ENCODE results near the gene STAB2.
"Not testable (repeated sequence)": the region's sequence is repeated elsewhere in the genome, so short reads cannot be mapped to it uniquely, and the experiment has no call there.

DNA sequence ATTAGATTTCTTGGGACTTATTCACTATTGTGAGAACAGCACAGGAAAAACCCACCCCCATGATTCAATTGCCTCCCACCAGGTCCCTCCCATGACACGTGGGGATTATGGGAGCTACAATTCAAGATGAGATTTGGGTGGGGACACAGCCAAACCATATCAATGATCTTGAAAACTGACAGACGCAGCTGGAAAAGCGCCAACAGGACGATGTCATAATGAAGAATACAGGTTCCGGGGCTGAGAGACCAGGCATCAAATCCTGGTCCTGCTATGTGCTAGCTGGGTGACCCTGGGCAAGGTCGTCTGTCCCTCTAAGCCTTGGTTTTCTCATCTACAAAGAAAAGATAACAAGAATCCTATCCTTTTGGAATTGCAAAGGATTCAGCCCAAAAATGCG lies 222.6 kb downstream of the STAB2 start:
- TF ChIP-seq, protein P1, sequence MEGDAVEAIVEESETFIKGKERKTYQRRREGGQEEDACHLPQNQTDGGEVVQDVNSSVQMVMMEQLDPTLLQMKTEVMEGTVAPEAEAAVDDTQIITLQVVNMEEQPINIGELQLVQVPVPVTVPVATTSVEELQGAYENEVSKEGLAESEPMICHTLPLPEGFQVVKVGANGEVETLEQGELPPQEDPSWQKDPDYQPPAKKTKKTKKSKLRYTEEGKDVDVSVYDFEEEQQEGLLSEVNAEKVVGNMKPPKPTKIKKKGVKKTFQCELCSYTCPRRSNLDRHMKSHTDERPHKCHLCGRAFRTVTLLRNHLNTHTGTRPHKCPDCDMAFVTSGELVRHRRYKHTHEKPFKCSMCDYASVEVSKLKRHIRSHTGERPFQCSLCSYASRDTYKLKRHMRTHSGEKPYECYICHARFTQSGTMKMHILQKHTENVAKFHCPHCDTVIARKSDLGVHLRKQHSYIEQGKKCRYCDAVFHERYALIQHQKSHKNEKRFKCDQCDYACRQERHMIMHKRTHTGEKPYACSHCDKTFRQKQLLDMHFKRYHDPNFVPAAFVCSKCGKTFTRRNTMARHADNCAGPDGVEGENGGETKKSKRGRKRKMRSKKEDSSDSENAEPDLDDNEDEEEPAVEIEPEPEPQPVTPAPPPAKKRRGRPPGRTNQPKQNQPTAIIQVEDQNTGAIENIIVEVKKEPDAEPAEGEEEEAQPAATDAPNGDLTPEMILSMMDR (IDR thresholded peaks at IDR 0.05 in 8 of 11, conservative IDR thresholded peaks at IDR 0.05 in 3 of 11), result not testable (repeated sequence)
- not testable (repeated sequence) for TF ChIP-seq POLR2AphosphoS5 (IDR thresholded peaks at IDR 0.05)
